GM12873 (cell line): Measurements from ENCODE around the gene DNAJC24.

Experiments used
- TF ChIP-seq, protein P1 (sequence below): IDR thresholded peaks from 2 replicates; pipeline ENCODE4 v1.5.1; 2012; ENCODE audit warnings: low read depth, mild to moderate bottlenecking, moderate library complexity, low read length, control low read depth; ENCODE audit not compliant: insufficient read depth; ENCODE audit errors: missing control alignments

Gene DNAJC24

DNA sequence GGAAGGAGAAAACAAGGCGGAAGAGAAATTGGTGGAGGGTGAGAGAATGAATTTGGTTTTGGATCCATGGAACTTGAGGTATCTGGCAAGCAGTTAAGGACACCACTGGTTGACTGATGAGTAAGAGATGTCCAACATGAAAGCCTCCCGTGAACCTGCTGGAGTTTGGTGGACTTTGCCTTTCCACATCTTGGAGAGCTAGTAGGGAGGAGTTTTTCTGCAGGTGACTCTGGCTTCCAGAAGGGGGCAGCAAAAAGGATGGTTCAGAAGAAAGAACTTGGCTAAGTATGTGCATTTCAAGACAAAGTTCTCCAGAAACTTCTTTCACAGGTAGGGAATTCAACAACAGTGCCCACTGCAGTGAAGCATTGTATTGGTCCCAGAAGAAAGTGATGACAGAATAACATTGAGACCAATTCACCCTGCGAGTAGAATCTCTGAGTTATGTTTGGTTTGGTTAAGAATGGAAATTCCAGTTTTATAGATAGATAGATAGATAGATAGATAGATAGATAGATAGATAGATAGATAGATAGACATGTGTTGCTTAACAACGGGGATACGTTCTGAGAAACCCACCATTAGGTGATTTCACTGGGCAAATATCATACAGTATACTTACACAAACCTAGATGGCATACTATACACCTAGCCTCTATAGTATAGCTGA lies 28.6 kb upstream of the DNAJC24 start:
- TF ChIP-seq, protein P1, sequence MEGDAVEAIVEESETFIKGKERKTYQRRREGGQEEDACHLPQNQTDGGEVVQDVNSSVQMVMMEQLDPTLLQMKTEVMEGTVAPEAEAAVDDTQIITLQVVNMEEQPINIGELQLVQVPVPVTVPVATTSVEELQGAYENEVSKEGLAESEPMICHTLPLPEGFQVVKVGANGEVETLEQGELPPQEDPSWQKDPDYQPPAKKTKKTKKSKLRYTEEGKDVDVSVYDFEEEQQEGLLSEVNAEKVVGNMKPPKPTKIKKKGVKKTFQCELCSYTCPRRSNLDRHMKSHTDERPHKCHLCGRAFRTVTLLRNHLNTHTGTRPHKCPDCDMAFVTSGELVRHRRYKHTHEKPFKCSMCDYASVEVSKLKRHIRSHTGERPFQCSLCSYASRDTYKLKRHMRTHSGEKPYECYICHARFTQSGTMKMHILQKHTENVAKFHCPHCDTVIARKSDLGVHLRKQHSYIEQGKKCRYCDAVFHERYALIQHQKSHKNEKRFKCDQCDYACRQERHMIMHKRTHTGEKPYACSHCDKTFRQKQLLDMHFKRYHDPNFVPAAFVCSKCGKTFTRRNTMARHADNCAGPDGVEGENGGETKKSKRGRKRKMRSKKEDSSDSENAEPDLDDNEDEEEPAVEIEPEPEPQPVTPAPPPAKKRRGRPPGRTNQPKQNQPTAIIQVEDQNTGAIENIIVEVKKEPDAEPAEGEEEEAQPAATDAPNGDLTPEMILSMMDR: peak; percentile 80

DNA sequence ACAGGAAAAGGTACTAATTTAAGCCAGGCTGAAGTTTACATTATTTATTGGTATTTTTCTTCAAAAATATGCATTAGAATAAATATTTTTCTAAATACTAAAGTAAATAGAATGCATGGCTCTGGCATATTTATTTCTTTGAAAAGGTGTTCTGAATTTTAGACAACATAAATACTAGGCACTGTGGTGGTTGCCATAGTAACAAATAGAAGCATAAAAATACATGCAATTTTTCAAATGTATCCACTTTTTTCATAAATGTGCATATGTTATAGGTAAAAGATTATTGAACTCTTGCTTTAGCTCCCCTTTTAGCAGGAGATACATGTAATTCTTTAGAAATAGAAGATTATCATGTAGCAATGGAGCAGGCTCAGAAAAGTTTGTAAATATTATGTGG lies 18.5 kb upstream of the DNAJC24 start:
- TF ChIP-seq, protein P1: no peak

DNA sequence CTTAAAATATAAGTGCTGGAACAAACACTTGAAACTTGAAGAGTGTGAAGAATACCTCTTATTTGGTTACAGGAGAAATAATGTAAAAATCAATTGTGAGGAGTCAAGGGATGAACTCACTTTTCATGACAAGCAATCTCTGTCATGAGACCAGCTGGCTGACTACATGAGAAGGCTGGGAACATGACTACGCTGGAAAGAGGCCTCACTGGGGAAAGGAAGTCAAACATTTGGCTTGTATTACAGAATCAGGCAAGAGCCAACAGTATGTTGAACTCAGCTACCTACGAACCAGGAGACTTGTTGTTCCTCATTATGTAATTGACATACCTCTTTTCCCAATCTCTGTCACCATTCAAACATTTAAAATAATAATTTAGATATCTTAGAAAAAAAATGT lies 14.5 kb upstream of the DNAJC24 start:
- TF ChIP-seq, protein P1: no peak

DNA sequence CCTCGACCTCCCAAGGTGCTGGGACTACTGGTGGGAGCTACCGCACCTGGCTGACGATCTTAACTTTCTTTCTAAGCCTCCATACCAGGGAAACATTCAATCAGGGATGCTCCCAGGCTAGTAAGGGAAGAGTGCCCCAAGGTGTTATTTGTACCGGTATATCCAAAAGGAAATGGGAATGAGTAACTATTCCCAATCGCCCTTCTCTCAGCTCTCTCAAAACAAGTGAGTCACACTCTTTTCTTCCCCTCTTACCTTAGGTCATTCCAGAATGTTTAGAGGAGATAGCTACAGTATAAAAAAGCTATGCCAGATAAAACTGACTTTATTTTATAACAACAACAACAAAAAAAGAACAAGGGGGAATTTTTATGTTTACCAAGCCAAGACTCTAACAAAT lies 13.8 kb upstream of the DNAJC24 start:
- TF ChIP-seq, protein P1: no peak

DNA sequence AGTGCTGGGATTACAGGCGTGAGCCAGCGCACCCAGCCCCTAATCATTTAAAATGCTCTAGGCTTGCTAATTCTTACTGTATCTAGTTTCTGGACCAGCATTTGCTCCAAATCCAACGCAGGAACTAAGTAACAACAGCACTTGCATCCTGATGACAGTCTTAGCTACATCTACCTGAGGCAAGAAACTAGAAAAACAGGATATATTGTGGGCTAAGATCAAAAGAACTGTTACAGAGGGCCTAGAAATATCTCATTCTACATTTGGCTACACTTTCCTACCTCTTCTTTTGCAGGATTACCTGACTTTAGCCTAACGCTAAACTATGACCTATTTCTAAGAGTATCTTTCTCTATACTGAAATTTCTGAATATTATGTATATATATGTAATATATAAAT lies 7.9 kb upstream of the DNAJC24 start:
- TF ChIP-seq, protein P1: no peak

DNA sequence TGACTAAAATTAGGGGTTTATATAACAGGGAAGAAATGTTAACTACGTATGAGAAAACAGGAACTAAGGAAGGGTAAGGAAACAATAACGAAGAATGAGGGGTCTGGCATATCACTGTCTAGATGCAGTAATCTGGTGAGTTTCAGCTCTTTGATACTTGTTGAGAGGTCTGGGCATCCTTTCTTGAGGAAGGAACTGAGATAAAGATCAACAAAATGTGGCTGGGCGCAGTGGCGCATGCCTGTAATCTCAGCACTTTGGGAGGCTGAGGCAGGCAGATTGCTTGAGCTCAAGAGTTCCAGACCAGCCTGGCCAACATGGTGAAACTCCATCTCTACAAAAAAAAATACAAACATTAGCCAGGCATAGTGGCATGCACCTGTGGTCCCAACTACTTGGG lies 2.9 kb upstream of the DNAJC24 start:
- TF ChIP-seq, protein P1: no peak

DNA sequence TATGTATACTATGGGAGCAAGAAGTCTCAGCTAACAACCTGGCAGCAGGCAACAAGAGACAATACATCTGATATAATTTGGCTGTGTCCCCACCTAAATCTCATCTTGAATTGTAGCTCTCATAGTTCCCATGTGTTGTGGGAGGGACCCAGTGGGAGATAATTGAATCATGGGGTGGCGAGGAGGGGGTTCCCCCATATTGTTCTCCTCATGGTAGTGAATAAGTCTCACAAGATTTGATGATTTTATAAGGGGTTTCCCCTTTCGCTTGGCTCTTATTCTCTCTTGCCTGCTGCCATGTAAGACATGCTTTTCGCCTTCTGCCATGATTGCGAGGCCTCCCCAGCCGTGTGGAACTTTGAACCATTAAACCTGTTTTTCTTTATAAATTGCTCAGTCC lies 6.2 kb downstream of the DNAJC24 start:
- TF ChIP-seq, protein P1: no peak
